ENCODE data around the gene CEP250. TPM values are rescaled to one million over a fixed set of nuclear protein-coding genes. Genes with fewer than 3 reads are reported as not detected.

Gene CEP250
- total RNA-seq, 1 experiment from 2014 or later, result 63.6 TPM

GRCh38 chr20:35499271-35499670 lies 43.9 kb downstream of the CEP250 start:
- no peaks in the 10 kb centered on the region for H3K79me2 ChIP-seq (ENCODE audit: low read depth)
- no peak overlapping the region for H2AFZ ChIP-seq
- no peak overlapping the region for H3K4me2 ChIP-seq
- no peak overlapping the region for H3K4me3 ChIP-seq
- TF ChIP-seq CTCF (conservative IDR thresholded peaks at IDR 0.05) (no peak), EZH2 (IDR thresholded peaks at IDR 0.05; ENCODE audit: low read depth) (no peak)
- H3F3A ChIP-seq (ENCODE audit: insufficient read depth, low read depth), result no peaks in the 10 kb centered on the region
- DNase-seq, result no peak
- peaks cover 10% of the 10 kb centered on the region; the same call in 1 of the 2 replicates for H3K36me3 ChIP-seq (ENCODE audit: low read depth)
- no peaks in the 10 kb centered on the region for H3K27me3 ChIP-seq (ENCODE audit: insufficient read depth, low read depth)
- ChIA-PET POLR2A (ENCODE audit: unreplicated experiment) (interaction anchor here (0.5 kb wide), 1 partner anchor 42 kb away, joined by 6 read pairs; no protein-coding TSS in a partner anchor), CTCF (interaction anchor here (0.6 to 0.7 kb wide), 2 partner anchors 39 to 635 kb away, joined by 3 read pairs; no protein-coding TSS in a partner anchor)
- H3K9me2 ChIP-seq (ENCODE audit: insufficient read depth), result no peaks in the 10 kb centered on the region
- intact Hi-C loops (cut with micrococcal nuclease; ENCODE audit: unreplicated experiment), result no loop called here
- BruUV-seq (replicated peaks), result no TSS peak
- H4K20me1 ChIP-seq (ENCODE audit: insufficient read depth), result no peaks in the 10 kb centered on the region
- no peak overlapping the region for H3K27ac ChIP-seq
- no peaks in the 10 kb centered on the region for H3K9me3 ChIP-seq (ENCODE audit: insufficient read depth, low read depth)
- no peaks in the 10 kb centered on the region for H3K4me1 ChIP-seq (replicated peaks; ENCODE audit: insufficient read depth)

GRCh38 chr20:35502352-35502751 lies 47.0 kb downstream of the CEP250 start:
- TF ChIP-seq EZH2 (IDR thresholded peaks at IDR 0.05; ENCODE audit: low read depth) (no peak), CTCF (conservative IDR thresholded peaks at IDR 0.05) (no peak)
- Histone ChIP-seq H3K4me3 (no peak overlapping the region), H4K20me1 (ENCODE audit: insufficient read depth) (no peaks in the 10 kb centered on the region), H3F3A (ENCODE audit: insufficient read depth, low read depth) (peaks cover 6% of the 10 kb centered on the region; the same call in 1 of the 2 replicates), H3K36me3 (ENCODE audit: low read depth) (peaks cover under 1% of the 10 kb centered on the region; the same call in 1 of the 2 replicates), H2AFZ (no peak overlapping the region), H3K4me1 (replicated peaks; ENCODE audit: insufficient read depth) (peaks cover 11% of the 10 kb centered on the region; the same call in 1 of the 2 replicates), H3K79me2 (ENCODE audit: low read depth) (no peaks in the 10 kb centered on the region), H3K27me3 (ENCODE audit: insufficient read depth, low read depth) (no peaks in the 10 kb centered on the region), H3K27ac (no peak overlapping the region), H3K9me3 (ENCODE audit: insufficient read depth, low read depth) (no peaks in the 10 kb centered on the region), H3K4me2 (no peak overlapping the region), H3K9me2 (ENCODE audit: insufficient read depth) (no peaks in the 10 kb centered on the region)
- DNase-seq, result no peak
- intact Hi-C loops (cut with micrococcal nuclease; ENCODE audit: unreplicated experiment), result no loop called here
- ChIA-PET POLR2A (ENCODE audit: unreplicated experiment) (no interaction called here), CTCF (no interaction called here)
- no TSS peak for BruUV-seq (replicated peaks)

GRCh38 chr20:35503281-35503680 lies 47.9 kb downstream of the CEP250 start:
- Histone ChIP-seq H3K36me3 (ENCODE audit: low read depth) (no peaks in the 10 kb centered on the region; the same call in 1 of the 2 replicates), H3K27me3 (ENCODE audit: insufficient read depth, low read depth) (no peaks in the 10 kb centered on the region), H2AFZ (no peak overlapping the region), H3K9me3 (ENCODE audit: insufficient read depth, low read depth) (no peaks in the 10 kb centered on the region), H3K27ac (no peak overlapping the region), H3K9me2 (ENCODE audit: insufficient read depth) (no peaks in the 10 kb centered on the region), H3F3A (ENCODE audit: insufficient read depth, low read depth) (peaks cover 6% of the 10 kb centered on the region; the same call in 1 of the 2 replicates), H3K79me2 (ENCODE audit: low read depth) (no peaks in the 10 kb centered on the region), H3K4me2 (no peak overlapping the region), H4K20me1 (ENCODE audit: insufficient read depth) (no peaks in the 10 kb centered on the region), H3K4me3 (no peak overlapping the region), H3K4me1 (replicated peaks; ENCODE audit: insufficient read depth) (peaks cover 11% of the 10 kb centered on the region; the same call in 1 of the 2 replicates)
- POLR2A ChIA-PET (ENCODE audit: unreplicated experiment), result no interaction called here
- TF ChIP-seq EZH2 (IDR thresholded peaks at IDR 0.05; ENCODE audit: low read depth) (no peak), CTCF (conservative IDR thresholded peaks at IDR 0.05) (no peak)
- no peak for DNase-seq
- BruUV-seq (replicated peaks), result no TSS peak
- intact Hi-C loops (cut with micrococcal nuclease; ENCODE audit: unreplicated experiment), result no loop called here
- CTCF ChIA-PET, result no interaction called here

All from PC-9 (cell line).